Activated CD4-positive, alpha-beta T cell treated with anti-CD3 and anti-CD28 coated beads, Interleukin-2, amount 10 ng/mL, durations not matched to agents 7 days and 5 days (primary cell): ENCODE data around the gene ABHD2. TPM values are rescaled to one million over a fixed set of nuclear protein-coding genes. Genes with fewer than 3 reads are reported as not detected.
"Not testable (repeated sequence)": the region's sequence is repeated elsewhere in the genome, so short reads cannot be mapped to it uniquely, and the experiment has no call there.

Experiments
- CTCF ChIA-PET: fragments of 350-600 bp; sonication (Branson Sonifier 250); formaldehyde crosslinking; loops from one replicate; lab custom pipeline; 2021; ENCODE audit warnings: antibody characterized with exemption; lab: Charles Lee
- POLR2A ChIA-PET: fragments of 350-600 bp; sonication (Branson Sonifier 250); formaldehyde crosslinking; loops from one replicate; lab custom pipeline; 2021; ENCODE audit warnings: antibody characterized with exemption; lab: Charles Lee
- DNase-seq: peaks from one replicate; pipeline ENCODE4 v3.0.0-alpha.2; 2020
- H3K27ac Mint-ChIP-seq: one replicate; pipeline ENCODE4 v1.8.0; 2021; ENCODE audit warnings: mild to moderate bottlenecking, moderate library complexity, mixed read lengths
- H3K27me3 Mint-ChIP-seq: one replicate; pipeline ENCODE4 v1.8.0; 2021; ENCODE audit warnings: mixed read lengths
- H3K36me3 Mint-ChIP-seq: one replicate; pipeline ENCODE4 v1.8.0; 2021; ENCODE audit warnings: low read depth, mixed read lengths
- H3K4me1 Mint-ChIP-seq: one replicate; pipeline ENCODE4 v1.8.0; 2021; ENCODE audit warnings: mixed read lengths
- H3K4me3 Mint-ChIP-seq: one replicate; pipeline ENCODE4 v1.8.0; 2021; ENCODE audit warnings: mild to moderate bottlenecking, moderate library complexity, mixed read lengths
- H3K9me3 Mint-ChIP-seq: one replicate; pipeline ENCODE4 v1.8.0; 2021; ENCODE audit warnings: mixed read lengths
- total RNA-seq, 2 experiments: library from RNA; stranded (reverse); gene quantifications; one replicate each; pipeline ENCODE4 v1.2.3, GENCODE V29; 2021

Gene ABHD2
- total RNA-seq, 2 experiments from 2014 or later = 79.7 to 89.0 TPM

- CTCF ChIA-PET = interaction anchor here (0.9 to 2.8 kb wide), 6 partner anchors 10 to 60 kb away, joined by 3 to 17 read pairs (median 3); no protein-coding TSS in a partner anchor
Observed at GRCh38 chr15:89118481-89118989, 30.3 kb downstream of the ABHD2 start.

GRCh38 chr15:89119489-89120478 lies 31.5 kb downstream of the ABHD2 start:
- CTCF ChIA-PET = interaction anchor here (1.5 to 2.8 kb wide), 5 partner anchors 9 to 59 kb away, joined by 3 to 17 read pairs (median 5); no protein-coding TSS in a partner anchor
- DNase-seq = no peak
- H3K9me3 Mint-ChIP-seq = no peaks in the 10 kb centered on the region
- peaks cover 40% of the 10 kb centered on the region for H3K36me3 Mint-ChIP-seq
- POLR2A ChIA-PET = no interaction called here
- no peaks in the 10 kb centered on the region for H3K4me1 Mint-ChIP-seq
- no peak overlapping the region for H3K4me3 Mint-ChIP-seq
- H3K27me3 Mint-ChIP-seq = no peaks in the 10 kb centered on the region
- H3K27ac Mint-ChIP-seq = no peak overlapping the region

More at GRCh38 chr15:89118481-89118989, 30.3 kb downstream of the ABHD2 start:
- DNase-seq = no peak
- H3K4me1 Mint-ChIP-seq = no peaks in the 10 kb centered on the region
- no peak overlapping the region for H3K27ac Mint-ChIP-seq
- no peak overlapping the region for H3K4me3 Mint-ChIP-seq
- H3K36me3 Mint-ChIP-seq = peaks cover 36% of the 10 kb centered on the region
- no peaks in the 10 kb centered on the region for H3K9me3 Mint-ChIP-seq
- POLR2A ChIA-PET = no interaction called here
- H3K27me3 Mint-ChIP-seq = no peaks in the 10 kb centered on the region

- H3K36me3 Mint-ChIP-seq = peaks cover 39% of the 10 kb centered on the region
- POLR2A ChIA-PET, H3K27ac Mint-ChIP-seq, H3K9me3 Mint-ChIP-seq, H3K27me3 Mint-ChIP-seq, DNase-seq, H3K4me3 Mint-ChIP-seq, H3K4me1 Mint-ChIP-seq: not testable (repeated sequence)
- CTCF ChIA-PET = interaction anchor here (1.0 to 2.8 kb wide), 5 partner anchors 8 to 59 kb away, joined by 3 to 17 read pairs (median 5); no protein-coding TSS in a partner anchor
Observed at GRCh38 chr15:89120479-89121000, 32.3 kb downstream of the ABHD2 start.

- DNase-seq = no peak
- Mint-ChIP-seq H3K4me3 (no peak overlapping the region), H3K27ac (no peak overlapping the region), H3K9me3 (no peaks in the 10 kb centered on the region), H3K4me1 (peaks cover 2% of the 10 kb centered on the region), H3K27me3 (no peaks in the 10 kb centered on the region), H3K36me3 (peaks cover 42% of the 10 kb centered on the region)
- ChIA-PET CTCF (interaction anchor here (0.5 to 2.4 kb wide), 6 partner anchors 9 to 110 kb away, joined by 3 to 6 read pairs (median 3); no protein-coding TSS in a partner anchor), POLR2A (no interaction called here)
Observed at GRCh38 chr15:89121414-89121813, 33.2 kb downstream of the ABHD2 start.

GRCh38 chr15:89122505-89123180 lies 34.4 kb downstream of the ABHD2 start:
- peaks cover 34% of the 10 kb centered on the region for H3K36me3 Mint-ChIP-seq
- no peaks in the 10 kb centered on the region for H3K27me3 Mint-ChIP-seq
- POLR2A ChIA-PET = no interaction called here
- peaks cover 2% of the 10 kb centered on the region for H3K4me1 Mint-ChIP-seq
- DNase-seq = no peak
- H3K9me3 Mint-ChIP-seq = no peaks in the 10 kb centered on the region
- CTCF ChIA-PET = interaction anchor here (0.9 kb wide), 1 partner anchor 9 kb away, joined by 4 read pairs; no protein-coding TSS in a partner anchor
- H3K4me3 Mint-ChIP-seq = no peak overlapping the region
- H3K27ac Mint-ChIP-seq = no peak overlapping the region

GRCh38 chr15:89123181-89123525 lies 34.9 kb downstream of the ABHD2 start:
- Mint-ChIP-seq H3K4me3 (no peak overlapping the region), H3K36me3 (peaks cover 32% of the 10 kb centered on the region), H3K9me3 (no peaks in the 10 kb centered on the region), H3K27ac (no peak overlapping the region), H3K4me1 (peaks cover 2% of the 10 kb centered on the region), H3K27me3 (no peaks in the 10 kb centered on the region)
- ChIA-PET CTCF (interaction anchor here (0.9 kb wide), 1 partner anchor 9 kb away, joined by 4 read pairs; no protein-coding TSS in a partner anchor), POLR2A (no interaction called here)
- DNase-seq = no peak

GRCh38 chr15:89125088-89125826 lies 37.0 kb downstream of the ABHD2 start:
- Mint-ChIP-seq H3K36me3 (peaks cover 27% of the 10 kb centered on the region), H3K9me3 (no peaks in the 10 kb centered on the region), H3K27ac (no peak overlapping the region), H3K4me3 (no peak overlapping the region), H3K27me3 (no peaks in the 10 kb centered on the region), H3K4me1 (peaks cover 4% of the 10 kb centered on the region)
- ChIA-PET POLR2A (no interaction called here), CTCF (no interaction called here)
- no peak for DNase-seq

GRCh38 chr15:89126009-89126408 lies 37.8 kb downstream of the ABHD2 start:
- Mint-ChIP-seq H3K27ac (no peak overlapping the region), H3K36me3 (peaks cover 27% of the 10 kb centered on the region), H3K27me3 (no peaks in the 10 kb centered on the region), H3K4me3 (no peak overlapping the region), H3K9me3 (no peaks in the 10 kb centered on the region), H3K4me1 (peaks cover 6% of the 10 kb centered on the region)
- CTCF ChIA-PET = interaction anchor here (1.4 kb wide), 1 partner anchor 20 kb away, joined by 3 read pairs; no protein-coding TSS in a partner anchor
- DNase-seq = no peak
- POLR2A ChIA-PET = no interaction called here

GRCh38 chr15:89127054-89127702 lies 38.9 kb downstream of the ABHD2 start:
- Mint-ChIP-seq H3K27ac (no peak overlapping the region), H3K27me3 (no peaks in the 10 kb centered on the region), H3K9me3 (no peaks in the 10 kb centered on the region), H3K36me3 (peaks cover 26% of the 10 kb centered on the region), H3K4me3 (no peak overlapping the region), H3K4me1 (peaks cover 6% of the 10 kb centered on the region)
- CTCF ChIA-PET = interaction anchor here (0.5 to 3.0 kb wide), 6 partner anchors 8 to 1711 kb away, joined by 3 to 17 read pairs (median 3); no protein-coding TSS in a partner anchor
- POLR2A ChIA-PET = no interaction called here
- DNase-seq = no peak

GRCh38 chr15:89128320-89129122 lies 40.3 kb downstream of the ABHD2 start:
- Mint-ChIP-seq H3K27me3 (no peaks in the 10 kb centered on the region), H3K36me3 (peaks cover 21% of the 10 kb centered on the region), H3K27ac (no peak overlapping the region), H3K9me3 (no peaks in the 10 kb centered on the region), H3K4me1 (peaks cover 15% of the 10 kb centered on the region), H3K4me3 (no peak overlapping the region)
- POLR2A ChIA-PET = no interaction called here
- CTCF ChIA-PET = interaction anchor here (0.5 to 3.0 kb wide), 8 partner anchors 10 to 157 kb away, joined by 3 to 17 read pairs (median 4); no protein-coding TSS in a partner anchor
- DNase-seq = no peak
